Thyroid gland (tissue), 4 donors: ENCODE results near the gene RPH3AL.

Experiments used
- POLR2A ChIP-seq, 2 donors: fragments of 450-650 bp; IDR thresholded peaks; one replicate each; pipeline ENCODE4 v1.6.1; 2017; ENCODE audit warnings: antibody characterized with exemption in 2 of 2, mild to moderate bottlenecking in 2 of 2, moderate library complexity in 1 of 2
- TF ChIP-seq, protein P1 (sequence below), 6 experiments: fragments of 200-600 bp in 3 of 6; fragments of 450-650 bp in 3 of 6; sonication (generic) in 3 of 6; IDR thresholded peaks; one replicate each; pipeline ENCODE4 v1.5.1; 2016 to 2019; ENCODE audit warnings: antibody characterized with exemption in 6 of 6, mild to moderate bottlenecking in 2 of 6, inconsistent platforms in 1 of 6, moderate library complexity in 1 of 6

DNA sequence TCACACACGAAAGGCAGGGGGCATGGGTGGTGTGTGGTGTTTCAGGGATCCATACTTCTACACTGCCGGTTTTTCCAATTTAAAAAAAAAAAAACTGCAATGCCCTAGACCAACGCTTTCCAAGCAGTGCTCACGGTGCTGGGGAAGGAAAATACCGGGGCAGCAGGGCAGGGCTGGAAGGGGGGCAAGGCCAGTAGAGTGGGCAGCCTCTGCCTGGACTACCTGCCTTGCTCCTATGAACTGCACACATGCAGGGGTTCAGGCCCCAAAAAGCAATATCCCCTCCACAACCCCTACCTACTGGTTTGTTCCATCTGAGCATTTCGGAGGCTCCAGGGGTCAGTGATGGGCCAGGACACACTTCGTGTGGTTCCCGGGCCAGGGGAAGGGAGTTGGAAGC is 29.4 kb downstream of the RPH3AL start:
- TF ChIP-seq, protein P1, sequence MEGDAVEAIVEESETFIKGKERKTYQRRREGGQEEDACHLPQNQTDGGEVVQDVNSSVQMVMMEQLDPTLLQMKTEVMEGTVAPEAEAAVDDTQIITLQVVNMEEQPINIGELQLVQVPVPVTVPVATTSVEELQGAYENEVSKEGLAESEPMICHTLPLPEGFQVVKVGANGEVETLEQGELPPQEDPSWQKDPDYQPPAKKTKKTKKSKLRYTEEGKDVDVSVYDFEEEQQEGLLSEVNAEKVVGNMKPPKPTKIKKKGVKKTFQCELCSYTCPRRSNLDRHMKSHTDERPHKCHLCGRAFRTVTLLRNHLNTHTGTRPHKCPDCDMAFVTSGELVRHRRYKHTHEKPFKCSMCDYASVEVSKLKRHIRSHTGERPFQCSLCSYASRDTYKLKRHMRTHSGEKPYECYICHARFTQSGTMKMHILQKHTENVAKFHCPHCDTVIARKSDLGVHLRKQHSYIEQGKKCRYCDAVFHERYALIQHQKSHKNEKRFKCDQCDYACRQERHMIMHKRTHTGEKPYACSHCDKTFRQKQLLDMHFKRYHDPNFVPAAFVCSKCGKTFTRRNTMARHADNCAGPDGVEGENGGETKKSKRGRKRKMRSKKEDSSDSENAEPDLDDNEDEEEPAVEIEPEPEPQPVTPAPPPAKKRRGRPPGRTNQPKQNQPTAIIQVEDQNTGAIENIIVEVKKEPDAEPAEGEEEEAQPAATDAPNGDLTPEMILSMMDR (IDR thresholded peaks at IDR 0.05): no peak
- no peak for TF ChIP-seq POLR2A (IDR thresholded peaks at IDR 0.05)
